Measurements from ENCODE around the gene ARHGAP24.

Gene ARHGAP24

DNA sequence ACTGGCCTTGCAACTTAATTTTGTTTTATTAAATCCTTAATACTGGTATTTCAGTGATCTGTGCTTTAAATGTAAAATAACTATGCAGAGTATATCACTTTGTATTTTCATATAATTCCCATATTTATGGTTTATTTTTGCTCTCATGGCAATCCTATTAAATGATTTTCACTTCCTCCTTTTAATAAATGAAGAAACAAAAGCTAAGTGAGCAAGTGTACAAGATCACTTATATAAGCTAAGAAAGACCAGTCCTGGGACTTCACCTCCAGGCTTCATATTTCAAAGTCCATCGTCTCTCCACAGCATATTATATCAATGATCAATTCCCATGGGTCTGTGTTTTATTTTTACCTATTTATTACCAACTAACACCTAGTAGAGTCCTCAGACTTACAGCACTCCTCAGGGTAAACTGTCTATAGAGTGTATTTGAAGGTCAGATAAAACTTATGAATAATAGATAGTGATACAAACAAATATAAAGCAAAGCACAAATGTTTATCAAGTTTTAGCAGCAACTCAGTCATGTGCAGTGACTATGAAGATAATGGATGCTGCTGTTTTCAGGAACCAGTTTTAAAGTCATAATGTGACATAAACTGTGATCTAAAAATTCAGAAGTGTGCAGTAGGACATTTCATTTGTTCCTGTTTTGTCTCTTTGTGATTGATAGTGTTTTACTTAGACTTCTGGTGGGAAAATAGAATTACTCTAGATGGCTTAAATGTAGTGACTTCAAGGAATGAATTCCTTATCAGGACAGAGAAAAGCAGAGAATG is 56.8 kb downstream of the ARHGAP24 start:
- no peak for TF ChIP-seq CTCF (IDR thresholded peaks at IDR 0.05; ENCODE audit: low read depth, low read length, missing control alignments)
- no peak overlapping the region for H3K4me3 ChIP-seq (replicated peaks; ENCODE audit: low read depth, low read length)
- no peak for DNase-seq (ENCODE audit: extremely low read depth, low read depth)

DNA sequence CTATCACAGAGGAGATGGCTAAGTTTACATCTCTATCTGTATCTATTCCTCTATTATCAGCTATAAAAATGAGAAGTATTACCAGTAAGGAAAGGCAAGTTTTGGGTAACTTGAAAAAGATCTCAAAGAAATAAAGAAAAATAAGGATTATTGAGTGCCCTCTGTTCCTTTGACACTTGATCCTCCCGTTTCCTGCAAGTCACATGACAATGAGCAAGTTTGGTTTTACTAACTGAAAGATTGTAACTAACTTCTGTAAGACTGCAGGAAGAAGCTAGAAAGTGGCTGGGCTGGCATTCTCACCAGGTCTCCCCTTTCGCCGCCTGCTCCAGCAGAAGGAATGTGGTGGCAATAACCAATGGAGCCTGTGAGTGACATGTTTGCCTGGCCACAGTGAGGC is 59.2 kb downstream of the ARHGAP24 start:
- H3K4me3 ChIP-seq (replicated peaks; ENCODE audit: low read depth, low read length): no peak overlapping the region
- TF ChIP-seq CTCF (IDR thresholded peaks at IDR 0.05; ENCODE audit: low read depth, low read length, missing control alignments): no peak
- DNase-seq (ENCODE audit: extremely low read depth, low read depth): no peak

- no peak for DNase-seq (ENCODE audit: extremely low read depth, low read depth)
- H3K4me3 ChIP-seq (replicated peaks; ENCODE audit: low read depth, low read length): no peak overlapping the region
- TF ChIP-seq CTCF (IDR thresholded peaks at IDR 0.05; ENCODE audit: low read depth, low read length, missing control alignments): no peak
These were observed 68.9 kb downstream of the ARHGAP24 start for GRCh38 chr4:85543832-85544231.

GRCh38 chr4:85544751-85545150 is 69.8 kb downstream of the ARHGAP24 start:
- no peak for DNase-seq (ENCODE audit: extremely low read depth, low read depth)
- no peak for TF ChIP-seq CTCF (IDR thresholded peaks at IDR 0.05; ENCODE audit: low read depth, low read length, missing control alignments)
- H3K4me3 ChIP-seq (replicated peaks; ENCODE audit: low read depth, low read length): no peak overlapping the region

GRCh38 chr4:85548116-85548515 is 73.2 kb downstream of the ARHGAP24 start:
- DNase-seq (ENCODE audit: extremely low read depth, low read depth): no peak
- no peak overlapping the region for H3K4me3 ChIP-seq (replicated peaks; ENCODE audit: low read depth, low read length)
- no peak for TF ChIP-seq CTCF (IDR thresholded peaks at IDR 0.05; ENCODE audit: low read depth, low read length, missing control alignments)

DNA sequence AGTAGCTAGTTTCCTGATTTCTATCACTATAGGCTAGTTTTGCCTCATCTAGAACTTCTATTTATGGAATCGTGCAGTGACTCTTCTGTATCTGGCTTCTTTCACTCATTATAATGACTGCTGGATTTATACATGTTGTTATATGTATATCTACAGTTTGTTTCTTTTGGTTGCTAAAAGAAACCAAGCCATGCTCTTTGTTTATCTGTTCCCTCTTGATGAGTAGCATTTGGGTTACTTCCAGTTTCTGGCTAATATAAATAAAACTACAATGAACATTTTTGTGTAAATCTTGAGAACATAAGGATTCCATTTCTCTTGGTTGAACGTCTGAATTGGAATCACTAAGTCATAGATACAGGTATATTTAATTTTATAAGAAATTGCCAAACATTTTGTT is 73.9 kb downstream of the ARHGAP24 start:
- TF ChIP-seq CTCF (IDR thresholded peaks at IDR 0.05; ENCODE audit: low read depth, low read length, missing control alignments): no peak
- DNase-seq (ENCODE audit: extremely low read depth, low read depth): no peak
- H3K4me3 ChIP-seq (replicated peaks; ENCODE audit: low read depth, low read length): no peak overlapping the region

DNA sequence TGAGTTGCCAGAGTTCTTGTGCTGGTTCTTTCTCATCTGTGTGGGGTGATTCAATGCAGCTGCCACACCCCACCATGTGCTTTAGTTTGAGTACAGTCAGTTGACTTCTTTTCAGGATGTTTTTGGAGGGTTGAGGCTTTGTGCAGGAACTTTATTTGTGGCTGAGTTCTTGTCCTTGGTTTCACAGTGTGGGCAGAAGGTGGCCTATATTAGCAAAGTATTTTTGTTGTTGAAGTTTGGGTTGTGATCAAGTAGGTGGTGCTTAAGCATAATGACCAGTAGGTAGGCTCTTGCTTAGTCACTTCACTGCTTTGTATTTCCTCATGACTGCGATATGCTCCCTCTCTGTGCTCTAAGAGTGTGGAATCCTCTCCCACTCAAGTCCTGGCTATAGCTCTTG is 80.3 kb downstream of the ARHGAP24 start:
- H3K4me3 ChIP-seq (replicated peaks; ENCODE audit: low read depth, low read length): no peak overlapping the region
- no peak for TF ChIP-seq CTCF (IDR thresholded peaks at IDR 0.05; ENCODE audit: low read depth, low read length, missing control alignments)
- DNase-seq (ENCODE audit: extremely low read depth, low read depth): no peak

All from HFF-Myc (cell line).